GM10266 (cell line): ENCODE measurements around the gene PIP5K1A.

Experiments
- DNase-seq: peaks from one replicate; pipeline ENCODE4 v3.0.0; 2012; ENCODE audit errors: extremely low spot score
- TF ChIP-seq, protein P1 (sequence below): IDR thresholded peaks from 2 replicates; pipeline ENCODE4 v1.5.1; 2012; ENCODE audit warnings: mild to moderate bottlenecking, low read depth; ENCODE audit not compliant: control insufficient read depth, insufficient read depth; ENCODE audit errors: missing control alignments

PIP5K1A gene

DNA sequence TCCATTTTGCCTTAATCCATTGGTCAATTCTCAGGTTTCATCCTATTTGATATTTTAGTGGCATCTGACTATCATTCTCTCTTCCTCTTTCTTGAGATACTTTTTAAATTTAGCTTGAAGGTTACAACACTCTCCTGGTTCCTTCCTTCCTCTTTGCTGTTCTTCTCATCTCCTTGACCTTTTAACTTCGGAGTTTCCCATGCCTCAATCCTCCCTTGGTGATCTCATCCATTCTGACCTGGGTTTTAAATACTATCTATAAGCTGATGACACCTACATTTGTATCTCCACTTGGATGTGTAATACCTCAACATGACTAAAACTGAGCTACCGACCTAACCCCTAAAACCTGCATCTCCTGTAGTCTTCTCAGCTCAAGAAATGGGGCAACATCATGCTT lies 78.9 kb downstream of the PIP5K1A start:
- no peak for DNase-seq
- TF ChIP-seq, protein P1, sequence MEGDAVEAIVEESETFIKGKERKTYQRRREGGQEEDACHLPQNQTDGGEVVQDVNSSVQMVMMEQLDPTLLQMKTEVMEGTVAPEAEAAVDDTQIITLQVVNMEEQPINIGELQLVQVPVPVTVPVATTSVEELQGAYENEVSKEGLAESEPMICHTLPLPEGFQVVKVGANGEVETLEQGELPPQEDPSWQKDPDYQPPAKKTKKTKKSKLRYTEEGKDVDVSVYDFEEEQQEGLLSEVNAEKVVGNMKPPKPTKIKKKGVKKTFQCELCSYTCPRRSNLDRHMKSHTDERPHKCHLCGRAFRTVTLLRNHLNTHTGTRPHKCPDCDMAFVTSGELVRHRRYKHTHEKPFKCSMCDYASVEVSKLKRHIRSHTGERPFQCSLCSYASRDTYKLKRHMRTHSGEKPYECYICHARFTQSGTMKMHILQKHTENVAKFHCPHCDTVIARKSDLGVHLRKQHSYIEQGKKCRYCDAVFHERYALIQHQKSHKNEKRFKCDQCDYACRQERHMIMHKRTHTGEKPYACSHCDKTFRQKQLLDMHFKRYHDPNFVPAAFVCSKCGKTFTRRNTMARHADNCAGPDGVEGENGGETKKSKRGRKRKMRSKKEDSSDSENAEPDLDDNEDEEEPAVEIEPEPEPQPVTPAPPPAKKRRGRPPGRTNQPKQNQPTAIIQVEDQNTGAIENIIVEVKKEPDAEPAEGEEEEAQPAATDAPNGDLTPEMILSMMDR: no peak

DNA sequence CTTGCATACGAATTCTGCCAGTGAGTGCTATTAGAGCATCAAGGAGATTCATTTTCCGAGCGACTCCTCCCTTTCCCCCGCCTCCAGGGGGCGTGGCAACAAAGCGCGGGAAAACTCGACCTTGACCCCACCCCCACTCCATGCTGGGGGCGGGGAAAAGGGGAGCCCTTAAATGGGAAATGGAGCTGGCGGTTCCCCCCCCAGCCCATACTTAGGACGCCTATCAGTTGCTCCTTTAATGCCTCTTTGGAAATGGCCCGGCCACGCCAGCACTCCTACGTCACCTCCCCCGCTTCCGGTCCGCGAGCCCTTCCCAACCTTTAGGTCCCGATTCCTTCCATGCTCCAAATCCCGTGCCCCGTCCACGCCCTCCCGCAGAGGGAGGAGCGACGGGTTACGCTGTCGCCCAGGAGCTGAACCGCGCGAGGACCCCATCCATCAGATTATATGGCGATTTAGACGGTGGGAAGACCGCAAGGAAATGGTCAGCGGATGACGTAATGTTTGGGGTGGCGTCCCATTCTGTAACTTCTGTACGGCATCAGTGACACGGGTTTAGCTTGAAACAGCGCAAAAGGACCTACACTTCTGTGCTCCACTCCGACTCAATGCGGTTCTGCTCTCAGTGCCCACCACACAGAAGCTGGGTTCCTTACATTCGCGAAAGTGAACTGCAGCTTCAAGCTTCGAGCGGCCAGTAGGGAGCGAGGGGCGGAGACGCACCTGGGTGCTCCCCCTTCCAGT lies 83.0 kb downstream of the PIP5K1A start:
- peak; percentile 89 for DNase-seq
- TF ChIP-seq, protein P1: peak; percentile 17

DNA sequence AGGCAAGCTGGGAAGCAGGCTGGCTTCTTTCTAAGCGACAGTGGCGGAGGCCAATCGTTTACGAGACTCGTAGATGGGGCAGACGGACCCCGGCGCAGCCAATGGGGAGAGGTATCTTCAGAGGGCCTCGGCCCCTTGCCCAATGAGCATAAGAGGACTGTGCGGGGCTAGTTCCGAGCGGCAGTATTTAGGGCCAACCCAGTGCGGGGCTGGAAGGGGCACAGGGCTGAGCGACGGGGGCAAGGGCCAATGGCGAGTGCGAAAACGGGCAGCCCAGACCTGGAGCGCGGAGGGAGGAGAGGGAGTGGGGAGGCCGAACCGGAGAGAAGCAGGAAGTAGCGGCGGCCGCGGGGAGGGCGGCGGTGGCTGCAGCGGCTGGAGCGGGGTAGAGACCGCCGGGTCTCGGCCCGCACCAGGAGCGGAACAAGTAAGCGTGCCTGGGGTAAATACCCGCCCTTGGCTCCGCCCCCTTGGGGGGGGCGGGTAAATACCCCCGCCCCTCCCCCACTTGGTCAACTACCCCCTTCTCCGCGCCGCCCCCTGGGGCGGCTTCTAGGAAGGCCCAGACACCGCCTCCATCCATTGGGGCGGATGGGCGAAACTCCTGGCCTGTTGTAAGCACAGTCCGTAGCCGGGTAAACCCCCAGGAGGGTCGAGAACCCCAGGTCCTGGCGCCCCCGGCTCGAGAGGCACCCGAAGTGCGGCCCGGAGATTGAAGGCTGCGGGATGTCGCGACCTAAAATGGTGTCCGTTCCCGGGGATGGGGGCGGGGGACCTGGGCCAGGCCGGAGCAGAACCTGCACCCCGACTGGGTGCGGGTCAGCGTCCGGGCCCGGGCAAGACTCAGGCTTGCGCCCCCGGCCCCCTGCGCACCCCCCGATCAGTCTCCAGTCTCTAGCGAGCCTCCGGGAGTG lies 83.9 kb downstream of the PIP5K1A start, which contains the start of gene ZNF687:
Gene ZNF687, plus strand, starts transcription at position 331 of the 914 bp plus-strand sequence. CDS start 3,993 bp downstream, outside the sequence.
- DNase-seq: peak; percentile 97
- TF ChIP-seq, protein P1: no peak

DNA sequence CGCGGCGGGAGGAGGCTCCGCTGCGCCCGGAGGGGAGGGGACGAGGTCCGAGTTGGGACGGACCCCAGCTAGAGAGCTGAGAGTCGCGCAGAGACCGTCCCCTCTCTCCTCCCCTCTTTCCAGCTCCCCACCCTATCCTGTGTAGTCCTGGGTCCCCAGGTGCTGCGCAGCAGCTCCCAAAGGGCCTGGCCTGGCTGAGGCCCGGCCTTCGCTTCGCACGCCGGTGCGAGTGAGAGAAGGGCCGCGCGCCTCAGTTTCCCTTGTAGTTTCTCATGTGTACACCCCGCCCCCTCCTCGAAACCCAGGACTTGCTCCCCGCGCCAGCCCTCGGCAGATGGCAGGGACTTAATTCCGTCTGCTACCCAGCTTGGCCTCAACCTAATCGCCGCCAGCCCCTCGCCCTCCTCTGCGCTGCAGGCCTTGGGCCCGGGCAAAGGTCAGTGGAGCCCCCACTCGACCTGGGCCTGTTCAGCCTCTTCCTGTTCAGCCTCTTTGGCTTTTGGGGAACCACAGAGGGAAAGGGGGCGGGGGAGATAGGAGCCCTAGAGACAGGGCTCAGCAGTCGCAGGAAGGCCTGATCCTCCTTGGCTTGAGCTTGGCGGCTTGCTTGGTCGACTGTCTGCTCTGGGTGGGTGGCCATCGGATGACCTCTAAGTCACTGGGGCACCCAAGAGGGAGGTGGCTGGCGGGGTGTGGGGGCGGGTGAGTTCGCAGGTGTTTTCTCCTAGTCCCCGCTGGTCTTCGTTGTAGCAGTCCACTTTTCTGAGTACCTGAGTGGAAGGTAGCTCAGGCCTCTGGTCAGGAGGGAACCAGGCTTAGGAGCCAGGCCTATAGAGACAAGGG lies 84.8 kb downstream of the PIP5K1A start:
- TF ChIP-seq, protein P1: peak; percentile 14
- DNase-seq: peak; percentile 53

DNA sequence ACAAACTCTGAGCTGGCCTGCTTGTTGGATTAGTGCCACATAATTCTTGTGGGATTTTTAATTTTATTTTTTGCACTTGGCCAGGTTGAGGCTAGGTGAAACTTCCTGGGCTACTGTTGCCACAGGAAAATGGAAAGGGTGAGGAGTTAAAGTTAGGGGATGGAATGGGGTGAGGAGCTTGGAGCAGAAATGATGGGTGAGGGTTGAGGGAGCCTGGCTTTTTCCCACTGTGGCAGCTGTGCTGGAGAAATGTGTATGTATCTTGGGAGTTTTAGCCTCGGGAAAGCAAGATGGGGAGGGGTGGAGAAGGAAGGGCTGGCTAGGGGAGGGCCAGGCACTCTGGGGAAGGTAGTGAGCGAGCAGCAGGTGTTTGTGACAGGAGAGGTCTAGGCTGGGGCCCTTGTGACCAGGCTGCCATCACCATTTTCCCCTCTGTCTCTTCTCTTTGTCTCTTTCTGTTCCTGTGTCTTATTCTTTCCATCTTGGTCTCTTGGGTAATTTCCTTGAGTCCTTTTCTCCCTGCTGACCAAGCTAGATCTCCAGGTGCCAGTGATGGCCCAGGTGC lies 85.7 kb downstream of the PIP5K1A start:
- TF ChIP-seq, protein P1: no peak
- no peak for DNase-seq

DNA sequence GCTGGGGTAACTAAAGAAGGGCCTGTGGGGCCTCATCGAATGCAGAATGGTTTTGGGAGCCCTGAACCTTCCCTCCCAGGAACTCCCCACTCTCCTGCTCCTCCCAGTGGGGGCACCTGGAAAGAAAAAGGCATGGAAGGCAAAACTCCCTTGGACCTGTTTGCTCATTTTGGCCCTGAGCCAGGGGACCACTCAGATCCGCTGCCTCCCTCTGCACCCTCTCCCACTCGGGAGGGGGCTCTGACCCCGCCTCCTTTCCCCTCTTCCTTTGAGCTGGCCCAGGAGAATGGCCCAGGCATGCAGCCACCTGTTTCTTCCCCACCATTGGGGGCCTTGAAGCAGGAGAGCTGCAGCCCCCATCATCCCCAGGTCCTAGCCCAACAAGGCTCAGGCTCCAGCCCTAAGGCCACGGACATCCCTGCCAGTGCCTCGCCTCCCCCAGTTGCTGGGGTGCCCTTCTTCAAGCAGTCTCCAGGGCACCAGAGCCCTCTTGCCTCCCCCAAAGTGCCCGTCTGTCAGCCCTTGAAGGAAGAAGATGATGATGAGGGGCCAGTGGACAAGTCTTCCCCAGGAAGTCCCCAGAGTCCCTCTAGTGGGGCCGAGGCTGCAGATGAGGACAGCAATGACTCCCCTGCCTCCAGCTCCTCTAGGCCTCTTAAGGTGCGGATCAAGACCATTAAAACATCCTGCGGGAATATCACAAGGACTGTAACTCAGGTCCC lies 88.4 kb downstream of the PIP5K1A start:
- DNase-seq: no peak
- TF ChIP-seq, protein P1: no peak
